Activated CD8-positive, alpha-beta memory T cell treated with anti-CD3 and anti-CD28 coated beads, Interleukin-2, amount 50 U/mL, for 24 hours (primary cell): ENCODE results near the gene PAX9.
"Not testable (repeated sequence)": the region's sequence is repeated elsewhere in the genome, so short reads cannot be mapped to it uniquely, and the experiment has no call there.

Experiments used
- DNase-seq: peaks from one replicate; pipeline ENCODE4 v3.0.0-alpha.2; 2020; ENCODE audit errors: extremely low read depth

The PAX9 gene

DNA sequence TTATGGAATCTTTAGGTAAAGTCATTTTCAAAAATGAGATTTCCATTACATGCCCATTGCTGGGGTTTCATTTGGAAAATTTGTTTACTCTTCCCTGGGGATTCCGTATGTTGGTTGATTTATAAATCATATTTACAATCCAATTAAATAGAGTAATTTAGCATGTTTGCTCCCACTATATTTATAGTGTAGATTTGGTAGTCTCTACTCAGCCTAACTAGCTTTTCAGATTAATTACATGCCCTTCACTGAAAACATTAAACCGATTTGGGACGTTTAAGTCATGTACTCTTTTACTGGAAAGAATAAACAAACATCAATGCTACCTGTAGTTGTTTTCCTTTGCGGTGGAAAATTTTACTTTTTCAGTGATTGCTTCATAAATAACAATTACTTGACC lies 10.4 kb downstream of the PAX9 start:
- no peak for DNase-seq

DNA sequence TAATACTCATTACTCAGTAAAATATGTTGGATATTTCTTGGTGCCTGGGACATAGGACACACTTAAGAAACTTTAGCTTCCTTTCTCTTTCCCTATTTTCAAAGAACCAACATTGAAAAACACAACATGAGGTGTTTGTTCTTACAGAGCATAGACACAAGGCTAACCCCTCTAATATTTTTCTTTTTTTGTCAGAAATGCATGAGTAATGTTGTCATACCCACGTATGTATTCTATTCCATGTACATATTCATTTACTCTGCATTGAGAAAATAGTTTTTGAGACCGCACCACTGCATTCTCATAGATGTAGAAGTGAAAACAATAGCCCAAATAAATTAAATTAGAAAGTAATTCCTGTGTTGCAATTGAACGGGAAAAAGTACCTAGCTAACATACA lies 13.0 kb downstream of the PAX9 start:
- no peak for DNase-seq

DNA sequence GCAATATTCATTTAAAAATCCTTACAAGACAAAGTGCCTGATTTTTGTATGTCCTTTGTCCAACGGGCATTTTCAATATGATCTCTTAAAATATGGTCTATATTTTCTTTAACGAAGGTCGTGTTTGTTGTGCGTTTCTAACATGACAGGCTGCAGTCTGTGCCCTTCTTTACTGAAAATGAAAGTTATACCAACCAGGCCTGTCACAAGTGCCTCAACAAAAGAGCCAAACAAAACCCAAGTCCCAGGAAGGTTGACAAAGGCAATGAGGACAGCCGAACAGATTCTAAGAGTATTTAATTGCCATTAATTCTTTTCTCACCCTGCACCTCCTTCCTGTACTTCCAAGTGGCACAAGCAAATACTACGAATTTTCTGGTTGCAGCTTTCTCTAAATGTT lies 13.9 kb downstream of the PAX9 start:
- no peak for DNase-seq

DNA sequence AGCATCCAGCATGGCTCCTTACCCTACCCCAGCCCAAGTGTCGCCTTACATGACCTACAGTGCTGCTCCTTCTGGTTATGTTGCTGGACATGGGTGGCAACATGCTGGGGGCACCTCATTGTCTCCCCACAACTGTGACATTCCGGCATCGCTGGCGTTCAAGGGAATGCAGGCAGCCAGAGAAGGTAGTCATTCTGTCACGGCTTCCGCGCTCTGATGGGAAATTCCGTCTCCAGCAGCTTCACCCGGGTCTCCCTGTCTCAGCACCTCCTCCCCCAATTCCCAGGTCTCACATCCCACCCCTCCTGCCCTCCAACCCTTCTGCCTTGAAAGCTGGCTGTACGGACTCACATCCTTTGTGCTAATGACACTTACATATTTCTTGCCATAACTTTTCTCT lies 14.6 kb downstream of the PAX9 start:
- no peak for DNase-seq

DNA sequence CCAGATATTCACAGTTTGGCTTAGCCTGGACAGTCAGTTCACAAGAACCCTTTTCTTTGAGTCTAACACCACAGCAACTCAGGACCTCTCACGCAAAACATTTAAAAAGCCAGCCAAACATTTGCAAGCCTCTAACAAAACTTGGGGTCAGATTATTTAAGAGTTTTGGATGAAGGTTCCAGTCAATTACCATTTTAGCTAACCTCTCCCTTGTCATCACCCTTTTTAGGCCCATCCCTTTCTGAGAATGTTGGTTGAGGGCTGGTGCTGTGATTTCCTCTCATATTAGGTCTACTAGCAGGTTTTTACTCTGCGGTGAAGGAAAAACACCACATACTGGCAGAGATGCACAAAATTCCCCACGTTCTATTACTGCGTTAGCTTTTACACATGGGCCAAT lies 20.7 kb downstream of the PAX9 start:
- DNase-seq: no peak

DNA sequence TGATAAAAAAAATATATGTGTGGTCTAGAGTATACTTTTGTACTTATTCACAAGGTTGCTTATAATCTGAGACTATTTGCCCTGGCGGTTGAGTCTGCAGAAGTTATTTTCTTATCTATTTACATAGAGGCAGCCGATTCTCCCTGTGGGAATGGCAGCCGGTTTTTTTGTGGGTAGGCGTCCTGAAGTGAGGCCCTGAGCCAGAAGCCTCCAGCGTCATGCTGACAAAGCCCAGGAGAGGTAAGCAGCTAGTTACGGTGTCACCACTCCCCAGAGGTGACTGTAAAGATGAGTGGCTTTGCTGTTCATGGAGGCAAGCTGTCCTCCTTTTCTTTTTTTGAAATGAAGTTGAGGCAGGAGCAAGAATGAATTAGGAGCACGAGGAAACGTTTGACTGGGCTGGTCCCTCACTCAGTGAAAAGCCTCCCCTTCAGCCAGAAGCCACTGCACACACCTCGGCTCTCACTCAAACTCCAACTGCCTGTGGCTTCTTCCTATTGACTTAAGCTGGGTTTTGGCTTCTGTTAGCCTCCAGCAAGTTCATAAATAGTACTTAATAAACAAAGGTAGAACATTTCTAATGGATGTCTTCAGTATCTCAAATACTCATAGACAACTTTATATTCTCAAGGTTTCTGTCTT lies 21.5 kb downstream of the PAX9 start:
- DNase-seq: no peak

DNA sequence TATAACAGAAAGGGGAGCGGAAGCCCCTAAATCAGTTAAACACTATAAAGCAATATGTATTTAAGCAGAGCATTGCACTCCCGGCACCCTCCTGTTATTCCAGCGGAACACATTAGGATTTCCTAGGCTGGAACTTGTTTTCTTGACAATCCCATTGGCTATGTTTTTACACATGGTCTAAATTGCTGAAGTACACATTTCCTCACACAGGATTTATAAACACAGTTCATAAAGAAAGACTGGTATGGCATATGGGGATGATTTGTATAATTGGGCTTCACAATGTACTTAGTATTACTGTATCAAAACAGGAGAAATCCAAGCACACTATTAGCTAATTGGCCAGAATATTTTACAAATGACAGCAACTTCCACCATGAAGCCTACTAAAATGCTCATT lies 23.3 kb downstream of the PAX9 start:
- DNase-seq: no peak

DNA sequence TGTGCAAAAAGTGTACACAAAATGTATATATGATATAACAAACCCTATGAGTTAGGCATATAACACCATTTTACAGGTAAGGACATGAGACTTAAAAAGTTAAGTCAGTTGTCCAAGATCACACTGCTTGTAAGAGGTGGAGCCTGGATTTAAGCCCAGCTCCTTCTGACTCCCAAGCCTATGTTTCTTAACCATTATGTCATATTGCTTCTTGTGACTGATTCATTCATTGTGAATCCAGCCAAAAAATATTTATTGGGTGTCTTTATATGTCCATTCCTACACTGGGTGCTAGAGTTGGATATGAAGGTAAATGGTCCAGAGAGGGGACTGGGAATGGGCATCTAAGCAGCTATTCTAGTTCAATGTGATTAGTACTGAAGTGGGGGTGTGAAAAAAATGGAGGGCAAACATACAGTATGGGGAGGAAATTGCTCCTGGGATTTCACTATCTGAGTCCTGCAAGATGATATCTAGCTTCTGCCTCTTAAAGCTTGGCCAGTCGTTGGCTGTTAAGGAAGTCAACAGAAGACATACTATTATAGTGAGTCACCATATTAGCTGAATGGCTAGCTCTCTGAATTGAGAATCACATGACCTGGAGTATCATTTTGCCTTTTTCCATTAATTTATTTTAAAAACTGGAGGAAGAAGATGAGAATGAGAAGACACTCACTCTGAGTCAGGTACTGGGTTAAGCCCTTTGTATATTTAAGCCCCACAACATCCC lies 28.8 kb downstream of the PAX9 start:
- no peak for DNase-seq

DNA sequence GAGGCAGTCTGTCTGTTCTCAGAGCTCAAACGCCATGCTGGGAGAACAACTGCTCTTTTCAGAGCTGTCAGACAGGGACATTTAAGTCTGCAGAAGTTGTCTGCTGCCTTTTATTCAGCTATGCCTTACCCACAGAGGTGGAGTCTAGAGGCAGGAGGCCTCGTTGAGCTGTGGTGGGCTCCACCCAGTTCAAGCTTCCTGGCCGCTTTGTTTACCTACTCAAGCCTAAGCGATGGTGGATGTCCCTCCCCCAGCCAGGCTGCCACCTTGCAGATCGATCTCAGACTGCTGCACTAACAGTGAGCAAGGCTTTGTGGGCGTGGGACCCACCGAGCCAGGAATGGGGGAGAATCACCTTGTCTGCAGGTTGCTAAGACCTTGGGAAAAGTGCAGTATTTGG lies 37.8 kb downstream of the PAX9 start:
- not testable (repeated sequence) for DNase-seq

DNA sequence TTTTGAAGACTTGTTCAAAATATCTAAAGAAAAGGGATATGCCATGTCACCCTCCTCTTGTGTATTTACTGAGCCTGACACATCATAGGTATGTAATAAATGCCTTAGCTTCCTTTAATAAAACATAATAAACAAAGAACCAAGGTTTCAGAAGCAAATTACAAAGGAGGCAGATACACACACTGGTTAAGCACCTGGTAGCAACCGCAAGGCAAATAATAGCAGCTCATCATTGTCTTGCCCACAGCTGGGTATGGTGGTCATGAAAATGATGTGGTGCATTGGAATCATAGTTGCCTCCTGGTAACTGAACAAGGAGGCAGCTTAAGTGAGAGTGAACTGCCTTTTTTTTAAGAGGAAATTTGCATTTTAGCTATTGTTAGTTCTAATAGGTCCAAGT lies 39.0 kb downstream of the PAX9 start:
- no peak for DNase-seq

DNA sequence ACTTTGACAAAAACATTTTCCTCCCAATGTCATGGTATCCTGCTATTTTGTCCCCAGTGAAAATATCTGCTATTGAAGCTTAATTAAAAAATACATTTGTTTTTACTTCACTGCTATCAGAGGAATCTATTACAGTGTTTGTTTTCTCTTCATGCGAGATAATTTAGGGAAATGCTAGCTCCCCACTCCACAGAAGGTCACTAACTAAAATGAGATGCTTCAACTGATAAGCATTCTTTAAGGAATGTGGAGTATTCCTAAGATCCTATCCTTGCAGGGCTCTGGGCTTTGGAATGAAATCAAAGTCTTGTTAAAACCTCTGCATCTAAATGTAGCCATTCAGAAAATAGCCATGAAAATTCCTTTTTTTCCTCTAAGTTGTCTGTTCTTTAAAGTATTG lies 39.5 kb downstream of the PAX9 start:
- DNase-seq: no peak

DNA sequence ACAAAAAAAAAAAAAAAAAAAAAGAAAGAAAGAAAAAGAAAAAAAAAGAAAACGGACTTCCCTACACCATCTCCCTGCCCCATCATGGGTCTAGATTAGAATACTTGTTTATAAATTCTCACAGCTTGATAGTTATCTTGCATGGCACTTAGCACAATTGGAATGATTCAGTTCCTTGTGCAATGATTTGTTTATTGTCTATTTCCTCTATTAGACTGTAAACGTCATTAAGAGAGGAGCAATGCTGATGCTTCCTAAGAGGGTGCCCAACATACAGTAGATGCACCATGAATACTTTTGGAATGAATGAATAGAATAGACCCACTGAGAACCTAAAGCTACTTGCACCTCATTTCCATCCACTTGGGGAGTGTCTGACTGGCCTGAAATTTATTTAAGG lies 40.8 kb downstream of the PAX9 start:
- DNase-seq: no peak

DNA sequence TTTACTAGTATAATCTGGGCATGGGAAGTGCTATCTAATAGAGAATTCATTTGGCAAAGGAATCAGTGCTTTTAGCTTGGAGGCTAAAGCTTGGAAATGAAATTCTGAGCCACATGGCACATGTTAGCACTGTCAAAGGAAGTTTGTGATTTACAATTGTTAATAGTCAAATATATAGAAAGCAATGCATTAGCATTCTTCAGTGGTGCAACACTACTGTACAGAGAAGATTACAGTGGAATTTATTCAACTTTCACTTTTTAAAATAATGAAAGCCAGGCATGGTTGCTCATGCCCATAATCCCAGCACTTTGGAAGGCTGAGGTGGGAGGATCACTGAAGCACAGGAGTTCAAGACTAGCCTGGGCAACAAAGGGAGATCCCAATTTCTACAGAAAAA lies 45.9 kb downstream of the PAX9 start:
- DNase-seq: no peak

DNA sequence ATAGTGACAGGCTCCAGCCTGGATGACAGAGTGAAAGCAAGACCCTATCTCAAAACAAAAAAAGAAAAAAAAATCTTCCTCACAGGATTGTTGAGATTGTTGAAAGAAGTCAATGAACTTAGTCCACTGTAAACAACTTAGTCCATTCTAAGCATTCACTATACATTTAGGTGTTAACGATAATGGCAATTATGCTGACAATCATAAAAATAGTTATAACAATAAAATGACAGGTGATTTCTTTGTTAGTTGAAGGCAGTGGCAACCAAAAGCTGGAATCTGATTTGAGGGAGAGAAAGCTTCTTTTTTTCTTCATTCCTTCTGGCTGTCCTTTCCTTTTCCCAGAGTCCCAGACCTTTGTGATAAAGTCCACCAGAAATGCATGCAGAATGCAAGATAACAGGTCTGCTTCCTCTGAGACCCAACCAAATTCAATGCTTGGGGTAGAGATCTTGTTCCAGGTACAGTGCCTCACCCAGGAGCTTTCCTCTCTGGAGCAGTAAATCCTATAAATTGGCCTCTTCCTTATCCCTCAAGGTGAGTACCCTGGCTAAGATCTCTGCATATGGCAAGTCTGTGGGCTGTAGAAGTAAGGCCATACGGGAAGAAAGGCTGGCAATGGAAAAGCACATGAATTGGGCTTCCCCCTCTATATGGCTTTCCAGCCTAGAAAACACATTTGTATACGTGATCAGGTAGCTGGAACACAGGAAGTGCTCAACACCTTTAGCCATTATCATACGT lies 52.5 kb downstream of the PAX9 start:
- no peak for DNase-seq

DNA sequence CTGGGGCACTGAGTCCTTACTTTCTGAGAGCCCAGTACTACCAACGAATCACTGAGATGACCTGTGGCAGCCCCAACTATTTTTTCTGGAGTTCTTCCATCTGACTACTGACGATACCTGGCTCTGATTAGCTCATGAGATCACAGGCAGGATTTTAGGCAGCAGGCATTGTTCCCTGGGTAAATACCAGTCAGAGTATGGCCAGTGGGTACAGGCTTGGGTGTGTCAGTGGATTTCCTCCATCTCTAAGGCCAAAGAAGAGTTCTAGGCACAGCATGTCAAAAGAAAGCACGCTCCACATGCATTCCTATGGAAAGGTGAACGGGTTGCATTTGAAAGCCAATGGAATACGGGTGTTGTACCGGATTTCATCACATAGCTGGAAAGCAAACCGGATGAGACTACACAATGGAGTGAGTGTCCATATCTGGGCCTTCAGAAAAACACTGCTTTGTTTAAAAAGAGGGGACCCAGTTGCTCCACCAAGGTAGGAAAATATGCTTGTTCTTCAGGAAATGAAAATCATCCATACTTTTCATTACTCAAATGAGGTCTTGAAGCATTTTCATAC lies 55.0 kb downstream of the PAX9 start:
- DNase-seq: no peak

DNA sequence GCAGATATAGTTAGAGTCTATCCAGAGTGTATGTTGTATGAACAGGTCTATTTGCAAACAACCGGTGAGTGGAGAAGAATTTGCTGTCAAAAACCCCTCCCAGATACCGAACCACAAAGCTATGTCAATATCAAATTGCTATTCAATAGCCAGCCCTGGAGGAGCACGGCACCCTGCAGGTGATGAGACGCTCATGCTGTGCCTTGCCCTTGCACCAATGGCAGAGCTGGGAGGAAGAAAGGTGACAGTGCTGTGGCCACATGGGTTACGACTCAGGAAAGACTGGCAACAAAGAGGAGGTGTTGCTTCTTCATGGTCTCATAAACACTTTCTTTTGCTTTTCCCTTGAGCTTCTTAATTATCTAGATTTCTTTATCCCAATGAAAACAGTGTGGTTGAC lies 55.7 kb downstream of the PAX9 start:
- DNase-seq: no peak

DNA sequence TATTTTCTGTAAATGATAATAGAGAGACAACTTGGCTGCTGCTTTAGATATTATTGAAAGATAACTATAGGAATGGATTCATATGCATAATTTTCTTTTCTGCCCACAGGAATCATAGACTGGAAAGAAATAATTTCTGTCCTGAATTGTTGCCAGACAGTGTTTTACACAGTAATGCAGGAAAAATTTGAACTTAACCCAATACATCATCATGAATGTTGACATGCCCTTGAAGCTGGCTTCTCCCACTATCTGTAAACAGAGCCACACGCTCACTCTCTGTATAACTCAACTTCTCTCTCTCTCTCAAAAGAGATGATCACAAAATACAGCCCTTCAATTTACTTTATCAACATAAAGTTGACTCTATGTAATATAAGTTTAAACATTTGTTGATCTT lies 56.6 kb downstream of the PAX9 start:
- no peak for DNase-seq

DNA sequence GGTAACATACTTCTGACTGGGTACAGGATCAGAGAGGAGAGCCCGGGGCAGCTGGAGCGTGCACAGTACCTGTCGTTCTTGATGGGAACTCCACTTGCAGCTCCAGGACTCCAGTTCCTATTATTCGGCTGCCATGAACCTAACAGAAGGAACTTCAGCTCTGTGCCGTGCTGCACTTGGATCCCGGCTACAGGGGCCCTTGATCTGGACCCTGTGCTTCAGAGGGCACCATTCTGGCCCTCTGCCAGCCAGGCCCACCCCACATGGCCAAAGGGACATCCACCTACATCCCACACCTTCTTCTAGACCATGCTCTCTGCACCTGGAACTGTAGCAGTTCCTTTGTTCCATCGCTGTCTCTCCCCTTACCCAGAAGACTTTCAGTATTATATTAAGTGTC lies 58.2 kb downstream of the PAX9 start:
- no peak for DNase-seq

DNA sequence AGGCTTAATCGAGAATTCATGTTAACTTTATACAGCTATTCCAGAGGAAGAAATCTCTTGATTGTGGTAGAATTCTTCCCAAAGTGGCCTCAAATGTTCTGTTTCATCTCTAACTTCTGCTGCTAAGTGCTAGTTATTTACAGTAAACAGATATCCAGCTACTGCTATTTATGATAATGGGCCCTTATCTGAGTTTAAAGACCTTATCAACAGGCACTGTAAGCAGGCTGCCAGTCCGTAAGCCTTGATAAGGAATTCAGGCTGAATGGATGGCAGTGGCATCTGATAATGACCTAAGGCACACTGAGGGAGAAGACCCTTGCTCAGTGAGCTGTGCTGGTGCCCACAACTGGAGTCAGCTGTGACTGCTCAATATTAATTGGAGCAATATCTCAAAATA lies 59.0 kb downstream of the PAX9 start:
- DNase-seq: no peak

DNA sequence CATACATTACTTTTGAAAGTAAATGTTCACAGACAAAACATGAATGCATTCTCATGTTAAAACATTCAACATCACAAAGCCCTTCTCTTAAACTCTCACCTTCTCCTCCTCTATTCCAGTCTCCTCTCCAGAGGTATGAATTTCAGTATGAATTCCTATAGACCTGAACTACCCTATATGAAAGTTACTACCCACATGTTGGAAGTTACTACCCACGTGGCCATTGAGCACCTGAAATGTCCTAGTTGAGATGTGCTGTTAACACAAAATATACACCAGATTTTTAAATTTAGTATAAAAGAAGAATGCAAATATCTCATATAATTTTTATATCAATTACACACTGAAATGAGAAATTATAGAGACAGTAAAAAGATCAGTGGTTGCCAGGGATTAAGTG lies 60.2 kb downstream of the PAX9 start:
- DNase-seq: no peak

DNA sequence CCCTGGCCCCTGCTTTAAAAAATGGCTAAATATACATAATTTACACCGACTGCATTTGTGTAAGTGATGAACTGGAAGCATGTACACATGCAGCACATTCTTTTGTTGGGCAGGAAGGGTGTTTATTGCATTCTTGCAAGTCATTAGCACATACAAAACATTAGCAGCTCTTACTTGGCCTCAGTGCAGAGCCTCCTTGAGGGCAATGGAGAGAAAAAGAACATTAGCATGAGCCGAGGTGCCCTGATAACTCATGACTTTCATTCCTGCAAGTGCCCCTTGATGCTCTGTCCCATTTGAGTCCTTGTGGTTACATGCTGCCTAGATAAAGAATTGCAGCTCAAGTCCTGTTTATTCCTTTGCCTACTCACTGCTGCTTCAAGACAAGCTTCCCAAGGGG lies 61.9 kb downstream of the PAX9 start:
- no peak for DNase-seq

DNA sequence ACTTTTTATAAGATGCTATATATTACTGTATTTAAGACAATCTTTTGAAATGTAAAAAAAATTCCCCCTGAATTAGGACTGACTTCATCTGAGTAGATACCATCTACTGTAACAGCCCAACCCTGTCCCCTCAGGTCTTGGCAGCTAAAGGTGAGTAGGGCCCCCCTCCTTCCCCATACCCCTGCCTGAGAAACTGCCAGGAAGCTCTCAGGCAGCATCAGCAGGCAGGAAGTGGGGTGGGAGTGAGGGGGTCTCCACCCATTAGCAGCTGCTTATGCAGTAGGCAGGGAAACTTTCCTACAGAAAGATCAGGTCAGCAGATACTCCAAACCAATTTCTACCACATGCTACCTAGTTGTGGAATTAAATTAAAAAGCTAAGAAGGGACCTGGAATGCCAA lies 62.5 kb downstream of the PAX9 start:
- no peak for DNase-seq

DNA sequence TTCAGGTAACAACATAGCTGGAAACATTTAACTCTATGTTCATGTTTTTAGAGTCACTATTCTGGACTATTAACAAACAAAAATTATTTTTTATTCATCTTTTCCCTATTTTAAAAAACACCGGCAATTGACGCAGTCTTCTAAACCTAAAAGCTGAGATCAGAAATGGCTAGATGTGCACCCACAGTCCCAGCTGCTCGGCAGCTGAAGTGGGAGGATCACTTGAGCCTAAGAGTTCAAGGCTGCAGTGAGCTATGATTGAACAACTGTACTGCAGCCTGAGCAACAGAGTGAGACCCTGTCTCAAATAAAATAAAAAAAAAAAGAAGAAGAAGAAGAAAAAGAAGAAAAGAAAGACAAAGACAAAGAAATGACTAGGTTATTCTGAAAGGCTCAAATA lies 64.5 kb downstream of the PAX9 start:
- DNase-seq: no peak
